Gastroesophageal sphincter (tissue), 4 donors: ENCODE measurements around the gene HTR6. TPM values are rescaled to one million over a fixed set of nuclear protein-coding genes. Genes with fewer than 3 reads are reported as not detected.

ENCODE experiments used
- ATAC-seq: fragments of 150-250 bp; one replicate; pipeline ENCODE4 v1.9.1; 2016; ENCODE audit warnings: mild to moderate bottlenecking, moderate library complexity
- H3K27ac ChIP-seq, 4 donors: fragments of 200-600 bp; sonication (generic) in 3 of 4; 1 replicate in 3 of 4; 2 replicates in 1 of 4; pipeline ENCODE4 v1.5.1; 2016 to 2019
- H3K27me3 ChIP-seq: fragments of 200-600 bp; sonication (generic); one replicate; pipeline ENCODE4 v1.5.1; 2019
- H3K36me3 ChIP-seq, 2 donors: fragments of 200-600 bp; sonication (generic); one replicate each; pipeline ENCODE4 v1.5.1; 2019; ENCODE audit warnings: control low read depth in 1 of 2
- H3K4me1 ChIP-seq, 3 donors: fragments of 200-600 bp; sonication (generic); 1 replicate in 2 of 3; 2 replicates in 1 of 3; pipeline ENCODE4 v1.5.1; 2016 to 2019; ENCODE audit warnings: control low read depth in 2 of 3
- H3K4me3 ChIP-seq, 2 donors: fragments of 200-600 bp; sonication (generic); one replicate each; pipeline ENCODE4 v1.5.1; 2019; ENCODE audit warnings: mild to moderate bottlenecking in 1 of 2, moderate library complexity in 1 of 2
- H3K9me3 ChIP-seq, 3 donors: fragments of 200-600 bp; sonication (generic); one replicate each; pipeline ENCODE4 v1.5.1; 2017 to 2019; ENCODE audit warnings: control low read depth in 2 of 3
- CTCF ChIP-seq, 4 experiments: fragments of 200-600 bp in 2 of 4; fragments of 450-650 bp in 2 of 4; sonication (generic) in 1 of 4; IDR thresholded peaks; one replicate each; pipeline ENCODE4 v1.5.1; 2017 to 2019; ENCODE audit warnings: antibody characterized with exemption in 4 of 4, mild to moderate bottlenecking in 2 of 4, moderate library complexity in 2 of 4
- EP300 ChIP-seq: sonication (generic); formaldehyde crosslinking; IDR thresholded peaks from one replicate; pipeline ENCODE4 v1.6.1; 2017; ENCODE audit warnings: antibody characterized with exemption, mild to moderate bottlenecking
- POLR2A ChIP-seq, 2 donors: fragments of 450-650 bp; IDR thresholded peaks; one replicate each; pipeline ENCODE4 v1.6.1; 2017; ENCODE audit warnings: antibody characterized with exemption in 2 of 2, mild to moderate bottlenecking in 2 of 2, moderate library complexity in 1 of 2
- POLR2AphosphoS5 ChIP-seq: sonication (generic); formaldehyde crosslinking; IDR thresholded peaks from one replicate; pipeline ENCODE4 v1.6.1; 2017; ENCODE audit warnings: antibody characterized with exemption
- WGBS, 2 donors: methylation state at CpG; one replicate each; pipeline ENCODE4 v1.1.5; 2018; ENCODE audit warnings: low coverage in 1 of 2; 5-methylcytosine and 5-hydroxymethylcytosine counted together
- total RNA-seq, 4 donors: library from RNA; depleted of rRNA; stranded (reverse); fragments of >200 nt; gene quantifications; one replicate each; pipeline ENCODE4 v1.1.0, GENCODE V29; 2016

Gene HTR6
- total RNA-seq, 4 donors from 2014 or later = not detected

GRCh38 chr1:19704247-19705113 is 39.8 kb downstream of the HTR6 start:
- peak; percentile 90 for ATAC-seq
- Histone ChIP-seq H3K27me3 (no peaks in the 10 kb centered on the region), H3K4me3 (no peak overlapping the region), H3K4me1 (peaks cover 0 to 28% (median 0%) of the 10 kb centered on the region in 3 donors), H3K27ac (no peak overlapping the region), H3K9me3 (no peaks in the 10 kb centered on the region), H3K36me3 (peaks cover 0 to 33% of the 10 kb centered on the region in 2 donors)
- 10 to 29% methylated on average over 5 to 7 of the region's 19 CpGs for WGBS, 2 donors
- TF ChIP-seq CTCF (IDR thresholded peaks at IDR 0.05) (peak in 3 of 4 experiments; percentile 88 to 95 (median 91)), POLR2A (IDR thresholded peaks at IDR 0.05) (no peak), EP300 (no peak), POLR2AphosphoS5 (no peak)

- Histone ChIP-seq H3K9me3 (no peaks in the 10 kb centered on the region), H3K36me3 (peaks cover 0 to 24% of the 10 kb centered on the region in 2 donors), H3K4me1 (peaks cover 0 to 28% (median 0%) of the 10 kb centered on the region in 3 donors), H3K27ac (no peak overlapping the region), H3K27me3 (no peaks in the 10 kb centered on the region), H3K4me3 (no peak overlapping the region)
- no peak for ATAC-seq
- WGBS, 2 donors = 57 to 93% methylated on average over 1 to 4 of the region's 4 CpGs
- no peak for TF ChIP-seq POLR2AphosphoS5
- no peak for TF ChIP-seq POLR2A (IDR thresholded peaks at IDR 0.05)
- no peak for TF ChIP-seq EP300
- no peak for TF ChIP-seq CTCF (IDR thresholded peaks at IDR 0.05)
These were observed 40.8 kb downstream of the HTR6 start for GRCh38 chr1:19705464-19705863.

- peaks cover 0 to 24% of the 10 kb centered on the region in 2 donors for H3K36me3 ChIP-seq
- H3K4me1 ChIP-seq = peaks cover 0 to 28% (median 0%) of the 10 kb centered on the region in 3 donors
- ATAC-seq = no peak
- no peaks in the 10 kb centered on the region for H3K27me3 ChIP-seq
- H3K9me3 ChIP-seq = no peaks in the 10 kb centered on the region
- no peak for TF ChIP-seq POLR2AphosphoS5
- TF ChIP-seq EP300 = no peak
- TF ChIP-seq POLR2A (IDR thresholded peaks at IDR 0.05) = no peak
- TF ChIP-seq CTCF (IDR thresholded peaks at IDR 0.05) = no peak
- 58 to 69% methylated on average over 2 to 3 of the region's 4 CpGs for WGBS, 2 donors
- no peak overlapping the region for H3K4me3 ChIP-seq
- H3K27ac ChIP-seq = peak overlapping the region in 1 of 4 donors; percentile 24
These were observed 41.5 kb downstream of the HTR6 start for GRCh38 chr1:19706136-19706535.

- no peaks in the 10 kb centered on the region for H3K27me3 ChIP-seq
- peaks cover 0 to 32% of the 10 kb centered on the region in 2 donors for H3K36me3 ChIP-seq
- peaks cover 0 to 28% (median 0%) of the 10 kb centered on the region in 3 donors for H3K4me1 ChIP-seq
- ATAC-seq = no peak
- no peaks in the 10 kb centered on the region for H3K9me3 ChIP-seq
- 70 to 94% methylated on average over 2 to 6 of the region's 8 CpGs for WGBS, 2 donors
- no peak overlapping the region for H3K27ac ChIP-seq
- TF ChIP-seq EP300 (no peak), POLR2A (IDR thresholded peaks at IDR 0.05) (no peak), CTCF (IDR thresholded peaks at IDR 0.05) (no peak), POLR2AphosphoS5 (no peak)
- no peak overlapping the region for H3K4me3 ChIP-seq
These were observed 44.0 kb downstream of the HTR6 start for GRCh38 chr1:19708567-19709110.
